Right lobe of liver (tissue), 6 donors: ENCODE data around the gene ZSCAN21. TPM values are rescaled to one million over a fixed set of nuclear protein-coding genes. Genes with fewer than 3 reads are reported as not detected.
A peak's percentile ranks its signal among the peaks of the same experiment; 100 is the strongest.

Experiments used
- ATAC-seq, 4 donors: fragments of 200-7000 bp; cut with Tn5 transposase; one replicate each; pipeline ENCODE4 v1.9.1; 2020; ENCODE audit warnings: mild to moderate bottlenecking in 4 of 4, moderate library complexity in 4 of 4
- DNase-seq, 3 donors: peaks; one replicate each; pipeline ENCODE4 v3.0.0-alpha.2; 2020
- H3K27ac ChIP-seq, 3 donors: fragments of 200-600 bp; one replicate each; pipeline ENCODE4 v1.8.0; 2022
- H3K27me3 ChIP-seq, 2 donors: fragments of 200-600 bp; one replicate each; pipeline ENCODE4 v1.8.0; 2022
- H3K36me3 ChIP-seq, 4 donors: fragments of 200-600 bp; sonication (generic) in 1 of 4; one replicate each; pipeline versions ENCODE4 v1.5.1 to v1.8.0; 2017 to 2022; ENCODE audit warnings: control low read depth in 1 of 4
- H3K4me1 ChIP-seq, 4 donors: fragments of 200-600 bp; sonication (generic) in 1 of 4; one replicate each; pipeline versions ENCODE4 v1.5.1 to v1.8.0; 2017 to 2022; ENCODE audit warnings: control low read depth in 1 of 4
- H3K4me3 ChIP-seq, 3 donors: fragments of 200-600 bp; one replicate each; pipeline ENCODE4 v1.8.0; 2022
- H3K9me3 ChIP-seq, 4 donors: fragments of 200-600 bp; sonication (generic) in 1 of 4; one replicate each; pipeline versions ENCODE4 v1.5.1 to v1.8.0; 2017 to 2022; ENCODE audit warnings: control low read depth in 1 of 4
- POLR2A ChIP-seq: fragments of 450-650 bp; IDR thresholded peaks from one replicate; pipeline ENCODE4 v1.6.1; 2017; ENCODE audit warnings: antibody characterized with exemption, mild to moderate bottlenecking
- WGBS: methylation state at CpG from one replicate; pipeline ENCODE4 v1.1.6; 2018; ENCODE audit warnings: low coverage, low lambda C conversion rate; ENCODE audit not compliant: insufficient coverage; ENCODE audit errors: missing lambda C conversion rate; 5-methylcytosine and 5-hydroxymethylcytosine counted together
- intact Hi-C, 2 donors: fragments of 100-400 bp; cut with DNase I; formaldehyde crosslinking; loops; one replicate each; pipeline versions ENCODE4 v1.11.2 to v1.14.1; 2022
- total RNA-seq, 6 experiments: library from RNA; depleted of rRNA in 2 of 6; stranded (reverse); fragments of >200 nt in 2 of 6; fragmentation: NEBNext Ultra II Directional in 3 of 6; extraction: Animal tissue kit (Norgen Biotek cat#: 25700) in 3 of 6; gene quantifications; one replicate each; pipeline versions ENCODE4 v1.1.0 to v1.2.4, GENCODE V29; 2016 to 2023
- TF ChIP-seq, protein P1 (sequence below), 4 donors: fragments of 200-600 bp in 3 of 4; fragments of 450-650 bp in 1 of 4; IDR thresholded peaks; one replicate each; pipeline versions ENCODE4 v1.5.1 to v1.8.0; 2016 to 2022; ENCODE audit warnings: antibody characterized with exemption in 4 of 4, mild to moderate bottlenecking in 2 of 4
- donor health status: DM: no; HTN: yes; CAD: no.
- donor health status: DM: no; HTN: no; CAD: no.
- donor health status: DM: no; HTN: no; CAD: no.
- donor health status: DM: no; HTN: yes; CAD: no.
- donor health status: DM: no; HTN: yes; CAD: no.

Gene ZSCAN21
- total RNA-seq, 6 experiments from 2014 or later = 4.3 to 8.1 (median 5.7) TPM

DNA sequence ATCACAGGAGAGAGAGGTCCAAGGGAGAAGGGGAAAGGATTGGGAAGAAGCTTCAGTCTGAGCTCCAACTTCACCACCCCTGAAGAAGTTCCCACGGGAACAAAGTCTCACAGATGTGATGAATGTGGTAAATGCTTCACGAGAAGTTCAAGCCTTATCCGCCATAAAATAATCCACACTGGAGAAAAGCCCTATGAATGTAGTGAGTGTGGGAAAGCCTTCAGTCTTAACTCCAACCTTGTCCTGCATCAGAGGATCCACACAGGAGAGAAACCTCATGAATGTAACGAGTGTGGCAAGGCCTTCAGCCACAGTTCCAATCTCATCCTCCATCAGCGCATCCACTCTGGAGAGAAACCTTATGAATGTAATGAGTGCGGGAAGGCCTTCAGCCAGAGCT is 16.0 kb upstream of the ZSCAN21 start:
- H3K4me3 ChIP-seq = no peak overlapping the region
- DNase-seq = no peak
- 92% methylated on average over 6 of the region's 6 CpGs for WGBS
- H3K27ac ChIP-seq = no peak overlapping the region
- H3K9me3 ChIP-seq = no peaks in the 10 kb centered on the region
- H3K4me1 ChIP-seq = peaks cover 0 to 40% (median 23%) of the 10 kb centered on the region in 4 donors
- ATAC-seq = no peak
- peaks cover 0 to 68% (median 40%) of the 10 kb centered on the region in 4 donors for H3K36me3 ChIP-seq
- no peaks in the 10 kb centered on the region for H3K27me3 ChIP-seq
- intact Hi-C loops = no loop called here
- TF ChIP-seq POLR2A = no peak
- TF ChIP-seq, protein P1, sequence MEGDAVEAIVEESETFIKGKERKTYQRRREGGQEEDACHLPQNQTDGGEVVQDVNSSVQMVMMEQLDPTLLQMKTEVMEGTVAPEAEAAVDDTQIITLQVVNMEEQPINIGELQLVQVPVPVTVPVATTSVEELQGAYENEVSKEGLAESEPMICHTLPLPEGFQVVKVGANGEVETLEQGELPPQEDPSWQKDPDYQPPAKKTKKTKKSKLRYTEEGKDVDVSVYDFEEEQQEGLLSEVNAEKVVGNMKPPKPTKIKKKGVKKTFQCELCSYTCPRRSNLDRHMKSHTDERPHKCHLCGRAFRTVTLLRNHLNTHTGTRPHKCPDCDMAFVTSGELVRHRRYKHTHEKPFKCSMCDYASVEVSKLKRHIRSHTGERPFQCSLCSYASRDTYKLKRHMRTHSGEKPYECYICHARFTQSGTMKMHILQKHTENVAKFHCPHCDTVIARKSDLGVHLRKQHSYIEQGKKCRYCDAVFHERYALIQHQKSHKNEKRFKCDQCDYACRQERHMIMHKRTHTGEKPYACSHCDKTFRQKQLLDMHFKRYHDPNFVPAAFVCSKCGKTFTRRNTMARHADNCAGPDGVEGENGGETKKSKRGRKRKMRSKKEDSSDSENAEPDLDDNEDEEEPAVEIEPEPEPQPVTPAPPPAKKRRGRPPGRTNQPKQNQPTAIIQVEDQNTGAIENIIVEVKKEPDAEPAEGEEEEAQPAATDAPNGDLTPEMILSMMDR (IDR thresholded peaks at IDR 0.05) = no peak

DNA sequence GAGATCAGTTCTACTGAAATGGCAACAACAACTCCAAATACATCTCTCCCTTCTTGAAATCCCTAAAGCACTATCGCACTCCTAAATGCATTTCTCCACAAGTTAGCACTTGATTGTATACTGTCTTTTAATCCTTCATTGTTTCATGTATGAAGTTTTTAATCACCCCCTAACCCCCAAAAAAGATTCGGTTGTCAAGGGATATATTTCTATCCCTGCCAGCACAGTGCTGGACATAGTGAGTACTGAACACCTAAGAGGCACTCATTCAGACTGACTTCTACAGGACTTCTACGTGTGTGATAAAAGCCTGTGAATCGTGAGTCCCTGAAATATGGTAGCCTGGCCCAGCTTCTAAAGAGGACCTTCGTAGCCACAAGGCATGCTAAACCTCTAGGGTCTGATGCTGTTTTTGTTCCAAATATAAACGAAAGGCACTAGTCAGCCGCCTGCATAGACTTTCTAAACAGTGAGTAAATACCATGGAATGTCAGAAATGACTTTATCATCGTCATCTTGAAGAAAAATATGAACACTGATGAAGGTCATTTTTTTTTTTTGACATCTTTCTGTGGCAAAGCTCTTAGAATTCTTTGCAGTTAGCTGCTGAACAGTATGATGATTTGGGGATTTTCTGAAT is 14.6 kb upstream of the ZSCAN21 start:
- no peaks in the 10 kb centered on the region for H3K27me3 ChIP-seq
- H3K4me1 ChIP-seq = peaks cover 0 to 52% (median 31%) of the 10 kb centered on the region in 4 donors
- DNase-seq (no peak), ATAC-seq (no peak)
- no peaks in the 10 kb centered on the region for H3K9me3 ChIP-seq
- WGBS = 74% methylated on average over 8 of the region's 8 CpGs
- H3K36me3 ChIP-seq = peaks cover 0 to 61% (median 36%) of the 10 kb centered on the region in 4 donors
- no peak overlapping the region for H3K4me3 ChIP-seq
- no peak for TF ChIP-seq POLR2A
- TF ChIP-seq, protein P1 (IDR thresholded peaks at IDR 0.05) = no peak
- H3K27ac ChIP-seq = peak overlapping the region in 1 of 3 donors; percentile 64
- intact Hi-C loops = no loop called here

DNA sequence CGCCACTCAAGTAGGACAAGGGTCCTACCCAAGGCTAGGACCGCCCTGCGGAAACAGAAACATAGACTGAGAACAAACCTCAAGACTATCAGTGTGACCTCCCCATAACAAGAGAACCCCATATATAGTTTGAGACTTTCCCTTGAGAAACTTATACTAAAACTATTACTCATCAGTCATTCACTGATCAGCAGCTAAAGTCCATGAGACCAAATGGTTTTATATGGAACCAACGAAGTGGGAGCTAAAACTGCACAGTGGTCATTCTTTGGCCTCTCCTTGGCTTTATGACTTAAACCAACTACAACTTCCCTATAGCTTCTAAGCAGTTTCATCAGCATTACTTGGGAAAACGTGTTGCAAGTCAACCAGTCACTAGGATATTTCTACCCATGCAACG is 13.7 kb upstream of the ZSCAN21 start:
- WGBS = 67% methylated on average over 6 of the region's 6 CpGs
- H3K36me3 ChIP-seq = peaks cover 0 to 52% (median 29%) of the 10 kb centered on the region in 4 donors
- H3K27me3 ChIP-seq = no peaks in the 10 kb centered on the region
- H3K9me3 ChIP-seq = no peaks in the 10 kb centered on the region
- TF ChIP-seq POLR2A = no peak
- TF ChIP-seq, protein P1 (IDR thresholded peaks at IDR 0.05) = no peak
- no peak overlapping the region for H3K4me3 ChIP-seq
- DNase-seq (no peak), ATAC-seq (no peak)
- H3K4me1 ChIP-seq = peaks cover 0 to 61% (median 36%) of the 10 kb centered on the region in 4 donors
- H3K27ac ChIP-seq = peak overlapping the region; percentile 63 to 71 (median 64)
- intact Hi-C loops = no loop called here

DNA sequence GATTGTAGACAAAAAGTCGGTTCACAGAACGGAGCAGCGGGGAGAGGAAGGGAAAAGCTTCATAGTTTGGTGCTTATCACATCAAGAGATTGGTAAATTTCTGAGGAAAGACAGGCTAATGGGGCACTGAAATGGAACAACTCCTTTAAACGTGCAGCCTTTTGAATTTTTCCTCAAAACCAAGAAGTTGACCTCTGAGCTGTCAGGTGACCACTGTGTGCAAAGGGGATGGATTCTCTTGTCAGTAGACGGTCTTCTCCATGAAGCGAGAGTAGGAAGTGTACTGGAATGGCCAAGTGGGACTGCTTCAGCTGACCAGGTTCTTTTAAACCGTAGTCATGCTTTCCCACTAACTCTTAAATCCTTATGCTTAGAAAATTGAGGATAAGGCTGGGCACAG is 11.2 kb upstream of the ZSCAN21 start:
- H3K9me3 ChIP-seq = no peaks in the 10 kb centered on the region
- ATAC-seq (peak; percentile 5 to 23 (median 14)), DNase-seq (no peak)
- peak overlapping the region in 2 of 3 donors; percentile 64 to 71 for H3K27ac ChIP-seq
- TF ChIP-seq, protein P1 (IDR thresholded peaks at IDR 0.05) = no peak
- TF ChIP-seq POLR2A = no peak
- WGBS = 26% methylated on average over 7 of the region's 7 CpGs
- peaks cover 0 to 75% (median 43%) of the 10 kb centered on the region in 4 donors for H3K4me1 ChIP-seq
- intact Hi-C loops = no loop called here
- peaks cover 0 to 30% (median 14%) of the 10 kb centered on the region in 4 donors for H3K36me3 ChIP-seq
- no peak overlapping the region for H3K4me3 ChIP-seq
- H3K27me3 ChIP-seq = no peaks in the 10 kb centered on the region
